ENCODE results near the gene RAD51B.

DNA sequence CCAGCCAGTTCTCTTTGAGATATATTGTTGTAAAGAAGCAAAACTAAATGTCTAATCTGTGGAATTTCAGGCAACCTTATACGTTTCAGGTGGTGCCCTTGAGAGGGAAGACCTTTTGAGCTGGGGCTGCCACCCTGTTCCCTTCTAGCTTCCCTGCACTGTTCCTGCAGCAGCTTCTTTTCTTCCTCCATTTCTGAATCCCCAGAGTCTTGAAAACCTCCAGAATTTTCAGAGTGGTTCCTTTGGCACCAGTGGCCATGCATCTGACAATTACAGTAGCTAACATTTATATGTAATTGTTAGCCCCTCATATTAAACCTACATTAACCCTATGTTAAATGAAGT lies 702.0 kb downstream of the RAD51B start:
- TF ChIP-seq, protein P1, sequence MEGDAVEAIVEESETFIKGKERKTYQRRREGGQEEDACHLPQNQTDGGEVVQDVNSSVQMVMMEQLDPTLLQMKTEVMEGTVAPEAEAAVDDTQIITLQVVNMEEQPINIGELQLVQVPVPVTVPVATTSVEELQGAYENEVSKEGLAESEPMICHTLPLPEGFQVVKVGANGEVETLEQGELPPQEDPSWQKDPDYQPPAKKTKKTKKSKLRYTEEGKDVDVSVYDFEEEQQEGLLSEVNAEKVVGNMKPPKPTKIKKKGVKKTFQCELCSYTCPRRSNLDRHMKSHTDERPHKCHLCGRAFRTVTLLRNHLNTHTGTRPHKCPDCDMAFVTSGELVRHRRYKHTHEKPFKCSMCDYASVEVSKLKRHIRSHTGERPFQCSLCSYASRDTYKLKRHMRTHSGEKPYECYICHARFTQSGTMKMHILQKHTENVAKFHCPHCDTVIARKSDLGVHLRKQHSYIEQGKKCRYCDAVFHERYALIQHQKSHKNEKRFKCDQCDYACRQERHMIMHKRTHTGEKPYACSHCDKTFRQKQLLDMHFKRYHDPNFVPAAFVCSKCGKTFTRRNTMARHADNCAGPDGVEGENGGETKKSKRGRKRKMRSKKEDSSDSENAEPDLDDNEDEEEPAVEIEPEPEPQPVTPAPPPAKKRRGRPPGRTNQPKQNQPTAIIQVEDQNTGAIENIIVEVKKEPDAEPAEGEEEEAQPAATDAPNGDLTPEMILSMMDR (IDR thresholded peaks at IDR 0.05): no peak
- TF ChIP-seq POLR2A (IDR thresholded peaks at IDR 0.05): no peak

Measured in thyroid gland (tissue), 4 donors.